GM06990 (cell line): ENCODE data around the gene PPA2.

Source experiments
- DNase-seq: peaks from one replicate; pipeline ENCODE4 v3.0.0-alpha.2; 2011; ENCODE audit not compliant: insufficient read length; ENCODE audit errors: extremely low read depth
- H3K27me3 ChIP-seq: replicated peaks from 2 replicates; pipeline ENCODE4 v1.6.0; 2011; ENCODE audit warnings: low read length; ENCODE audit not compliant: control insufficient read depth, insufficient read depth
- H3K36me3 ChIP-seq: 2 replicates; pipeline ENCODE4 v1.5.1; 2011; ENCODE audit warnings: low read length; ENCODE audit not compliant: control insufficient read depth, insufficient read depth
- H3K4me3 ChIP-seq: replicated peaks from 2 replicates; pipeline ENCODE4 v1.5.1; 2011; ENCODE audit warnings: low read depth, mild to moderate bottlenecking, control low read depth, low read length
- TF ChIP-seq, protein P1 (sequence below): IDR thresholded peaks from 2 replicates; pipeline ENCODE4 v1.5.1; 2011; ENCODE audit warnings: low read length, control low read depth, mild to moderate bottlenecking, inconsistent platforms; ENCODE audit not compliant: insufficient read depth, poor library complexity, severe bottlenecking

Gene PPA2

DNA sequence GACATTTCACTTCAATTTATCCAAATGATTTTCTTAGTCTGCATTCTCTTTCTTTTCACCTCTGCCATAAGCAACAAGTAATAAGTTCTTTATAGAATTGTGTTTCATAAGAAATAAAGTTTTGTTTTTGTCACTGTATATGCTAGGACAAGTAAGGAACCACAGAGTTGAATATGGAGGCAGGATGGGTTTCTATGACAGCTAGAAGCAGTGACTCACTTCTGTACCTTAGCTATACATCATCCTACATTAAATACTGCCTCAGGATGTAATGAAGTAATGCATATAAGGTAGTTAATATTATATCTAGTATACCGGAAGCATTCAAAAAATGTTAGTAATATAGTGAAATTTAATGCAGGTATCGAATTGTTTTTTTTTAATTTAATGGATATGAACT lies 128.0 kb downstream of the PPA2 start:
- DNase-seq: no peak

DNA sequence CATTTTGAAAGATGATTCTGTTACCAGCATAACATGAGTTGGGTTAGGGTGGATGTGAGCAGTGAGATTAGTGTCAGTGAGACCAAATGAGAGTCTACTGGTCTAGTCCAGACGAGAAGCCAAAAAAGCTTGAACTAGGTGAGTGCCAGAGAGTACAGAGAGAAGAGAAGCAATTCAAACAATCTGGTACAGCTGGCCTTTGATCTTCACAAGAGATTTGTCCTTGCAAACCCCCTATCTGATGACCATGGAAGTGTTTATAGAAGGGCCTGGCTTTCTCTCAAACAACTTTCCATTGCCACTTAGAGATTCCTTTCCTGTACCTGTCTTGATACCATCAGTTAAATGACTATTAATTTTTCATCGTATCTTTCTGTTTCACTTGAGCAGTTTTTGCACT lies 128.5 kb downstream of the PPA2 start:
- Histone ChIP-seq H3K27me3 (no peaks in the 10 kb centered on the region), H3K4me3 (no peak overlapping the region), H3K36me3 (no peaks in the 10 kb centered on the region)
- TF ChIP-seq, protein P1, sequence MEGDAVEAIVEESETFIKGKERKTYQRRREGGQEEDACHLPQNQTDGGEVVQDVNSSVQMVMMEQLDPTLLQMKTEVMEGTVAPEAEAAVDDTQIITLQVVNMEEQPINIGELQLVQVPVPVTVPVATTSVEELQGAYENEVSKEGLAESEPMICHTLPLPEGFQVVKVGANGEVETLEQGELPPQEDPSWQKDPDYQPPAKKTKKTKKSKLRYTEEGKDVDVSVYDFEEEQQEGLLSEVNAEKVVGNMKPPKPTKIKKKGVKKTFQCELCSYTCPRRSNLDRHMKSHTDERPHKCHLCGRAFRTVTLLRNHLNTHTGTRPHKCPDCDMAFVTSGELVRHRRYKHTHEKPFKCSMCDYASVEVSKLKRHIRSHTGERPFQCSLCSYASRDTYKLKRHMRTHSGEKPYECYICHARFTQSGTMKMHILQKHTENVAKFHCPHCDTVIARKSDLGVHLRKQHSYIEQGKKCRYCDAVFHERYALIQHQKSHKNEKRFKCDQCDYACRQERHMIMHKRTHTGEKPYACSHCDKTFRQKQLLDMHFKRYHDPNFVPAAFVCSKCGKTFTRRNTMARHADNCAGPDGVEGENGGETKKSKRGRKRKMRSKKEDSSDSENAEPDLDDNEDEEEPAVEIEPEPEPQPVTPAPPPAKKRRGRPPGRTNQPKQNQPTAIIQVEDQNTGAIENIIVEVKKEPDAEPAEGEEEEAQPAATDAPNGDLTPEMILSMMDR: no peak
- DNase-seq: no peak

More for the DNA sequence above, 128.0 kb downstream of the PPA2 start:
- Histone ChIP-seq H3K27me3 (no peaks in the 10 kb centered on the region), H3K36me3 (no peaks in the 10 kb centered on the region), H3K4me3 (no peak overlapping the region)
- TF ChIP-seq, protein P1: no peak

DNA sequence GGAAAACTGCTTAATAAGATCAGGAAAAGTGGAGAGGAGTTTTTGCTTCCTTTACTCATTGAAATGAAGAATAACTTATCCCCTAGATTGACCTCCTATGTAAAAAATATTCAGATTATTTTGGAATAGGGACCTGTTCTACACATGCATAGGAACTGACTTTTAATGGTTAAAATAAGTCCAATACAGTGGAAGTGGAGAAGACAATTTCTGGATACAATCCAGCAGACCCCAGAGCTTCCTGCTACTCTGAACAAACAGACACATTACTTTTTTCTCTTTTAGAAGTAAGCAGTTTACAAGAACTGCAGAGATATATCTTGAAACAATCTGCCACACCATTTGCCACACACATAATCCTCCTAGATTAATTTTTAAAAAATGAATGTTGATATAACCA lies 129.7 kb downstream of the PPA2 start:
- Histone ChIP-seq H3K27me3 (no peaks in the 10 kb centered on the region), H3K4me3 (no peak overlapping the region), H3K36me3 (no peaks in the 10 kb centered on the region)
- no peak for DNase-seq
- TF ChIP-seq, protein P1: no peak

DNA sequence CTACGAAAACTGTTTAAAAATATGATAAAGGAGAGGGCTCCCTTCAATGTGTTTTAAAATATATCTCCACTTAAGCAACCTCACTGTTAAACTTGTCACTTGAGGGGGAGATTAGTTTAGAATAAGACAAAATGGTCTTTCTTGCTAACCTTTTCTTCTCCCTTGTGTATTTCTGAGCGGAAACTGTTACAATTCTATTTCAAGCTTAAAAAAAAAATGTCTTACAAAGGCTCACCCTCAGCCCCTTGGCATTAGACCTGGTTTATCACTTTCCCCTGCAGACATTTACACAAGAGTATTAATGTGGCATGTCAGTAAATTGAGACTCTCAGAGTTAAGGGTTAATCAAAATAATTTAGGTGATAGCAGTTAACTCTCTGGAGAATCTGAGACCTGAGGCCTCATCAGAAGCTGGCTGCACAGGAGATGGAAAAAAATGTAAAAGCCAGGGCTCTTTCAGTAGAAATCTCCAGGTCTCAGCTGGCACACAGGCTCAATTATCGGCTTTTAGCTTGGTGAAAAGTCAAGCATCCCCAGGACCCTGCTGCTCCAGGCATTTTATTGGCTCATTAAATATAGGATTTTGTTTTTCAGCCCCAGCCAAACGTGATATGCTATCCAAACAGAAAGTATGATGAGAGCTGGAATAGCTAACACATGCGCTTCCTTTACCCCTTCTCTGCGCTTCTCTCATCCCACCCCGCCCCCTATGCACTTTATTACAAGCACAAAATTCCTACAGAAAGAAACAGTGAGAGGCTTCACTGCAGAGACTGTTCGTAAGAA lies 130.5 kb downstream of the PPA2 start:
- TF ChIP-seq, protein P1: no peak
- no peak for DNase-seq
- Histone ChIP-seq H3K27me3 (no peaks in the 10 kb centered on the region), H3K36me3 (no peaks in the 10 kb centered on the region), H3K4me3 (no peak overlapping the region)

DNA sequence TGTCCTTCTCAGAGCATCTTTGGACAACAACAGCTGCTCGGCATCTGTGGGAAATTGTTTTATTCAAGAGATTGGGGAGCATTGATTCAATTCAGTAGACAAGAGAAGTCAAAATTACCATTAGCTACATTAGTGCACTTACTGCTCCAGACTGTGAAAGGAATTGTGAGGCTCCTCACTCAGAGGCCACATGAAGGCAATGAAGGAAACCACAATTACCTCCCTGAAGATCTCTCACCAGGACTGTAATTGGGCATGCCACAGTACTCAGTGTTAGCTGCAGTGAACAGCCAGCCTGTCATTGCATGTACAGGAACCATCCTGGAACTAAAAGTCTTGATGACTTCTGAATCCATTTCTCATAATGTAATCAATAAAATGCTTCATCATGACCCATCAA lies 144.8 kb downstream of the PPA2 start:
- DNase-seq: no peak
- Histone ChIP-seq H3K4me3 (no peak overlapping the region), H3K36me3 (no peaks in the 10 kb centered on the region), H3K27me3 (no peaks in the 10 kb centered on the region)
- TF ChIP-seq, protein P1: no peak

DNA sequence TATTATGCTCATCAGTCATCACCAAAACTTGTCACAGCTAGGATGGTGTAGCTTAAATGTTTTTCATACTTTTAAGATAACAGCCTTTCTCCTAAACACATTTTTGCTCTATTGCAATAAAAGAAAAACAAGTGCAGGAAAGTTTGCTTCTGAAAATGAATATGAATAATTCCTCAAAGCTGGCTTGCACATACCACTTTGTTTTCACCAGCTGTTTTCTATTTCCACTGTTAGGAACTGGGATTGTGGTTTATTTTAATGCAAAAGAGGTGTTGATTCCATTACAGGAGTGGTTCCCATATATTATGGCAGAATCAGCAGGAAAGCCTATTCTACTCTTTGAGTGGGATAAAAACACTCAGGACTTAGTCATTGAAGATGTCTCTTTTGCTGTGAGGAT lies 145.9 kb downstream of the PPA2 start:
- no peaks in the 10 kb centered on the region for H3K36me3 ChIP-seq
- DNase-seq: no peak
- H3K27me3 ChIP-seq: no peaks in the 10 kb centered on the region
- H3K4me3 ChIP-seq: no peak overlapping the region
- TF ChIP-seq, protein P1: no peak
